Measurements from ENCODE around the gene NEK4.
"Not testable (repeated sequence)": the region's sequence is repeated elsewhere in the genome, so short reads cannot be mapped to it uniquely, and the experiment has no call there.

DNA sequence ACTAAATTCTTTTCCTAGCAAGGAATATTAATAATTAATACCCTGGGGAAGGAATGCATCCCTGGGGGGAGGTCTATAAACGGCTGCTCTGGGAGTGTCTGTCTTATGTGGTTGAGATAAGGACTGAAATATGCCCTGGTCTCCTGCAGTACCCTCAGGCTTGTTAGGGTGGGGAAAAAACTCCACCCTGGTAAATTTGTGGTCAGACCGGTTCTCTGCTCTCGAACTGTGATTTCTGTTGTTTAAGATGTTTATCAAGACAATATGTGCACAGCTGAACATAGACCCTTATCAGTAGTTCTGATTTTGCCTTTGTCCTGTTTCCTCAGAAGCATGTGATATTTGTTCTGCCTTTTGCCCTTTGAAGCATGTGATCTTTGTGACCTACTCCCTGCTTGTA, 42.0 kb downstream of the NEK4 start:
- not testable (repeated sequence) for TF ChIP-seq MXI1 (IDR thresholded peaks at IDR 0.05; ENCODE audit: low read depth, low read length); ZNF207 (IDR thresholded peaks at IDR 0.05; ENCODE audit: borderline replicate concordance); SREBF2 (IDR thresholded peaks at IDR 0.05; ENCODE audit: low read length); CEBPB (IDR thresholded peaks at IDR 0.05; ENCODE audit: borderline replicate concordance in 1 of 2, low read depth in 2 of 2, low read length in 2 of 2); EZH2 (IDR thresholded peaks at IDR 0.05; ENCODE audit: borderline replicate concordance, control insufficient read depth, low read depth, low read length); BHLHE40 (IDR thresholded peaks at IDR 0.05; ENCODE audit: borderline replicate concordance in 1 of 2, low read depth in 2 of 2, low read length in 1 of 2); ZSCAN29 (IDR thresholded peaks at IDR 0.05); JUND (IDR thresholded peaks at IDR 0.05; ENCODE audit: low read depth, low read length)
- TF ChIP-seq, protein P1, sequence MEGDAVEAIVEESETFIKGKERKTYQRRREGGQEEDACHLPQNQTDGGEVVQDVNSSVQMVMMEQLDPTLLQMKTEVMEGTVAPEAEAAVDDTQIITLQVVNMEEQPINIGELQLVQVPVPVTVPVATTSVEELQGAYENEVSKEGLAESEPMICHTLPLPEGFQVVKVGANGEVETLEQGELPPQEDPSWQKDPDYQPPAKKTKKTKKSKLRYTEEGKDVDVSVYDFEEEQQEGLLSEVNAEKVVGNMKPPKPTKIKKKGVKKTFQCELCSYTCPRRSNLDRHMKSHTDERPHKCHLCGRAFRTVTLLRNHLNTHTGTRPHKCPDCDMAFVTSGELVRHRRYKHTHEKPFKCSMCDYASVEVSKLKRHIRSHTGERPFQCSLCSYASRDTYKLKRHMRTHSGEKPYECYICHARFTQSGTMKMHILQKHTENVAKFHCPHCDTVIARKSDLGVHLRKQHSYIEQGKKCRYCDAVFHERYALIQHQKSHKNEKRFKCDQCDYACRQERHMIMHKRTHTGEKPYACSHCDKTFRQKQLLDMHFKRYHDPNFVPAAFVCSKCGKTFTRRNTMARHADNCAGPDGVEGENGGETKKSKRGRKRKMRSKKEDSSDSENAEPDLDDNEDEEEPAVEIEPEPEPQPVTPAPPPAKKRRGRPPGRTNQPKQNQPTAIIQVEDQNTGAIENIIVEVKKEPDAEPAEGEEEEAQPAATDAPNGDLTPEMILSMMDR (IDR thresholded peaks at IDR 0.05 in 2 of 3, conservative IDR thresholded peaks at IDR 0.05 in 1 of 3; ENCODE audit: control insufficient read depth in 2 of 3, extremely low read depth in 1 of 3, insufficient read depth in 1 of 3, low read depth in 3 of 3, low read length in 3 of 3): not testable (repeated sequence)
- TF ChIP-seq, protein P2, sequence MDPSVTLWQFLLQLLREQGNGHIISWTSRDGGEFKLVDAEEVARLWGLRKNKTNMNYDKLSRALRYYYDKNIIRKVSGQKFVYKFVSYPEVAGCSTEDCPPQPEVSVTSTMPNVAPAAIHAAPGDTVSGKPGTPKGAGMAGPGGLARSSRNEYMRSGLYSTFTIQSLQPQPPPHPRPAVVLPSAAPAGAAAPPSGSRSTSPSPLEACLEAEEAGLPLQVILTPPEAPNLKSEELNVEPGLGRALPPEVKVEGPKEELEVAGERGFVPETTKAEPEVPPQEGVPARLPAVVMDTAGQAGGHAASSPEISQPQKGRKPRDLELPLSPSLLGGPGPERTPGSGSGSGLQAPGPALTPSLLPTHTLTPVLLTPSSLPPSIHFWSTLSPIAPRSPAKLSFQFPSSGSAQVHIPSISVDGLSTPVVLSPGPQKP (IDR thresholded peaks at IDR 0.05; ENCODE audit: low read depth, low read length): not testable (repeated sequence)

Measured in GM12878 (cell line).